Keratinocyte (primary cell): ENCODE measurements around the gene SLC6A1.

Source experiments
- EZH2 ChIP-seq: IDR thresholded peaks from one replicate; pipeline ENCODE4 v1.6.1; 2012; ENCODE audit warnings: inconsistent platforms, mild to moderate bottlenecking, low read length, moderate library complexity
- TF ChIP-seq, protein P1 (sequence below), 3 experiments: IDR thresholded peaks in 1 of 3; conservative IDR thresholded peaks in 1 of 3; optimal IDR thresholded peaks in 1 of 3; 2 replicates in 2 of 3; 3 replicates in 1 of 3; pipeline versions ENCODE3 to v1.5.1; 2011; ENCODE audit warnings: low read length in 3 of 3, mild to moderate bottlenecking in 3 of 3, moderate library complexity in 2 of 3, control low read depth in 1 of 3, inconsistent platforms in 1 of 3; ENCODE audit not compliant: insufficient read depth in 2 of 3; ENCODE audit errors: extremely low read depth in 1 of 3

DNA sequence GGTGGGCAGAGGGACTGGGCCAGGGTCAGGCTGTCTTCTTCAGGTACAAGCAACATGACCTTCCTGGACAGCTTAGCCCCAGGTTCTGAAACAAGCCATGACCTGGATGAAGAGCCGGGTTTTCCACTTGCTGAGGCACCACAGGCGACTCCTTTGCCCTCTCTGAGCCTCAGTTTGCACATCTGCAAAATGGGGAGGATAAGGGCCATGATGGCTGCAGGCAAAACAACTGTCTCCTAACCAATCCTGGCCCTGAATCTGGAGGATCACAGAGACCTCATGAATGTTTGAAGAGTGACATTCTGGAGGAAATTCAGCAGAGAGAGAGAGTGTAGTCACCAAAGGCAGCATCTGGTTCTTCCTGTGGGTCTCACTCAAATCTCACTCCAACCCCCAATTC, 8.0 kb downstream of the SLC6A1 start:
- TF ChIP-seq, protein P1, sequence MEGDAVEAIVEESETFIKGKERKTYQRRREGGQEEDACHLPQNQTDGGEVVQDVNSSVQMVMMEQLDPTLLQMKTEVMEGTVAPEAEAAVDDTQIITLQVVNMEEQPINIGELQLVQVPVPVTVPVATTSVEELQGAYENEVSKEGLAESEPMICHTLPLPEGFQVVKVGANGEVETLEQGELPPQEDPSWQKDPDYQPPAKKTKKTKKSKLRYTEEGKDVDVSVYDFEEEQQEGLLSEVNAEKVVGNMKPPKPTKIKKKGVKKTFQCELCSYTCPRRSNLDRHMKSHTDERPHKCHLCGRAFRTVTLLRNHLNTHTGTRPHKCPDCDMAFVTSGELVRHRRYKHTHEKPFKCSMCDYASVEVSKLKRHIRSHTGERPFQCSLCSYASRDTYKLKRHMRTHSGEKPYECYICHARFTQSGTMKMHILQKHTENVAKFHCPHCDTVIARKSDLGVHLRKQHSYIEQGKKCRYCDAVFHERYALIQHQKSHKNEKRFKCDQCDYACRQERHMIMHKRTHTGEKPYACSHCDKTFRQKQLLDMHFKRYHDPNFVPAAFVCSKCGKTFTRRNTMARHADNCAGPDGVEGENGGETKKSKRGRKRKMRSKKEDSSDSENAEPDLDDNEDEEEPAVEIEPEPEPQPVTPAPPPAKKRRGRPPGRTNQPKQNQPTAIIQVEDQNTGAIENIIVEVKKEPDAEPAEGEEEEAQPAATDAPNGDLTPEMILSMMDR (optimal IDR thresholded peaks at IDR 0.05 in 1 of 3, IDR thresholded peaks at IDR 0.05 in 1 of 3, conservative IDR thresholded peaks at IDR 0.05 in 1 of 3; ENCODE audit: extremely low read depth in 1 of 3, insufficient read depth in 2 of 3, low read length in 3 of 3), result no peak
- TF ChIP-seq EZH2, result peak; percentile 20
